Stimulated activated CD4-positive, alpha-beta T cell treated with anti-CD3 and anti-CD28 coated beads, Interleukin-4, amount 100 ng/mL, for 48 hours (primary cell): ENCODE measurements around the gene ZNF599.
A peak's percentile ranks its signal among the peaks of the same experiment; 100 is the strongest.

Experiments
- DNase-seq, 2 donors: peaks; one replicate each; pipeline ENCODE4 v3.0.0-alpha.2; 2020; ENCODE audit warnings: low read depth in 2 of 2

ZNF599 gene

GRCh38 chr19:34744896-34745690 lies 27.9 kb downstream of the ZNF599 start:
- DNase-seq = no peak

- DNase-seq = no peak
Observed at GRCh38 chr19:34734537-34735103, 38.4 kb downstream of the ZNF599 start.

- DNase-seq = peak; percentile 66 to 78
Observed at GRCh38 chr19:34733746-34734536, 39.1 kb downstream of the ZNF599 start, which contains the start of gene ZNF181. ZNF181 (plus strand) TSS chr19:34734243; CDS start chr19:34735038, 795 bp downstream.

- DNase-seq = peak in 1 of 2 donors; percentile 20
Observed at GRCh38 chr19:34733266-34733745, 39.7 kb downstream of the ZNF599 start.

GRCh38 chr19:34732612-34733211 lies 40.3 kb downstream of the ZNF599 start:
- DNase-seq = no peak

GRCh38 chr19:34731964-34732363 lies 41.1 kb downstream of the ZNF599 start:
- DNase-seq = no peak

- DNase-seq = no peak
Observed at GRCh38 chr19:34731019-34731829, 41.8 kb downstream of the ZNF599 start.

- DNase-seq = no peak
Observed at GRCh38 chr19:34725400-34725799, 47.6 kb downstream of the ZNF599 start.

- no peak for DNase-seq
Observed at GRCh38 chr19:34722353-34722752, 50.7 kb downstream of the ZNF599 start.

GRCh38 chr19:34715357-34715756 lies 57.7 kb downstream of the ZNF599 start:
- DNase-seq = no peak

- DNase-seq = no peak
Observed at GRCh38 chr19:34713262-34713637, 59.8 kb downstream of the ZNF599 start.

- DNase-seq = peak; percentile 13 to 30
Observed at GRCh38 chr19:34712395-34713261, 60.4 kb downstream of the ZNF599 start.

GRCh38 chr19:34711890-34712289 lies 61.1 kb downstream of the ZNF599 start:
- no peak for DNase-seq
